Measurements from ENCODE around the gene TLE5.

GRCh38 chr19:3041327-3041726 is 21.0 kb downstream of the TLE5 start:
- TF ChIP-seq ZNF207 (IDR thresholded peaks at IDR 0.05; ENCODE audit: borderline replicate concordance) = no peak
- no peak for TF ChIP-seq TCF3 (IDR thresholded peaks at IDR 0.05; ENCODE audit: borderline replicate concordance, insufficient read depth, low read depth, low read length)
- no peak for TF ChIP-seq NFIC (IDR thresholded peaks at IDR 0.05; ENCODE audit: low read depth, low read length)
- TF ChIP-seq BHLHE40 (IDR thresholded peaks at IDR 0.05; ENCODE audit: borderline replicate concordance in 1 of 2, low read depth in 2 of 2, low read length in 1 of 2) = no peak
- no peak for TF ChIP-seq MTA2 (IDR thresholded peaks at IDR 0.05; ENCODE audit: low read depth)
- TF ChIP-seq, protein P1, sequence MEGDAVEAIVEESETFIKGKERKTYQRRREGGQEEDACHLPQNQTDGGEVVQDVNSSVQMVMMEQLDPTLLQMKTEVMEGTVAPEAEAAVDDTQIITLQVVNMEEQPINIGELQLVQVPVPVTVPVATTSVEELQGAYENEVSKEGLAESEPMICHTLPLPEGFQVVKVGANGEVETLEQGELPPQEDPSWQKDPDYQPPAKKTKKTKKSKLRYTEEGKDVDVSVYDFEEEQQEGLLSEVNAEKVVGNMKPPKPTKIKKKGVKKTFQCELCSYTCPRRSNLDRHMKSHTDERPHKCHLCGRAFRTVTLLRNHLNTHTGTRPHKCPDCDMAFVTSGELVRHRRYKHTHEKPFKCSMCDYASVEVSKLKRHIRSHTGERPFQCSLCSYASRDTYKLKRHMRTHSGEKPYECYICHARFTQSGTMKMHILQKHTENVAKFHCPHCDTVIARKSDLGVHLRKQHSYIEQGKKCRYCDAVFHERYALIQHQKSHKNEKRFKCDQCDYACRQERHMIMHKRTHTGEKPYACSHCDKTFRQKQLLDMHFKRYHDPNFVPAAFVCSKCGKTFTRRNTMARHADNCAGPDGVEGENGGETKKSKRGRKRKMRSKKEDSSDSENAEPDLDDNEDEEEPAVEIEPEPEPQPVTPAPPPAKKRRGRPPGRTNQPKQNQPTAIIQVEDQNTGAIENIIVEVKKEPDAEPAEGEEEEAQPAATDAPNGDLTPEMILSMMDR (IDR thresholded peaks at IDR 0.05 in 2 of 3, conservative IDR thresholded peaks at IDR 0.05 in 1 of 3; ENCODE audit: control insufficient read depth in 2 of 3, extremely low read depth in 1 of 3, insufficient read depth in 1 of 3, low read depth in 3 of 3, low read length in 3 of 3) = no peak
- no peak for TF ChIP-seq REST (IDR thresholded peaks at IDR 0.05; ENCODE audit: low read depth, low read length)
- no peak for TF ChIP-seq HCFC1 (IDR thresholded peaks at IDR 0.05; ENCODE audit: low read length)
- no peak for TF ChIP-seq KDM1A (IDR thresholded peaks at IDR 0.05; ENCODE audit: borderline replicate concordance)

All from GM12878 (cell line).